GM19025 (cell line): ENCODE measurements around the gene VLDLR.

Experiments
- ATAC-seq: cut with Tn5 transposase; IDR thresholded peaks from one replicate; pipeline ENCODE4 v1.9.1; 2021; ENCODE audit warnings: mild to moderate bottlenecking, low read depth, moderate library complexity; ENCODE audit not compliant: unreplicated experiment

Gene VLDLR

DNA sequence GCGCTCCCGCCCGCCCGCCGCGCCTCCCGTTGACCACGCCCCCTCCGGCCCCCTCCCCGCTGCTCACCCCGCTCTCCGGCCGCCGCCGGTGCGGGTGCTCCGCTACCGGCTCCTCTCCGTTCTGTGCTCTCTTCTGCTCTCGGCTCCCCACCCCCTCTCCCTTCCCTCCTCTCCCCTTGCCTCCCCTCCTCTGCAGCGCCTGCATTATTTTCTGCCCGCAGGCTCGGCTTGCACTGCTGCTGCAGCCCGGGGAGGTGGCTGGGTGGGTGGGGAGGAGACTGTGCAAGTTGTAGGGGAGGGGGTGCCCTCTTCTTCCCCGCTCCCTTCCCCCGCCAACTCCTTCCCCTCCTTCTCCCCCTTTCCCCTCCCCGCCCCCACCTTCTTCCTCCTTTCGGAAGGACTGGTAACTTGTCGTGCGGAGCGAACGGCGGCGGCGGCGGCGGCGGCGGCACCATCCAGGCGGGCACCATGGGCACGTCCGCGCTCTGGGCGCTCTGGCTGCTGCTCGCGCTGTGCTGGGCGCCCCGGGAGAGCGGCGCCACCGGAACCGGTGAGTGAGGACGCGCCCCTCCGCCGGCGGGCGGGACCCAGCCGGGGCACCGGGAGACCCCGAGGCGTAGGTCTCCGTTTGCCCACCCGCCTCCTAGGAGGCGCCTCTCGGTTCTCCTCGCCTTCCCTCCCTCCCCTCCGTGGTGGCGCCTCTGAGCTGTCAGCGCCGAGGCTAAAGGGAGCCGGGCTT is at the start of gene VLDLR:
TSS of gene VLDLR (plus strand) at position 66 of the 739 bp plus-strand sequence. CDS start at position 469, 403 bp downstream.
- peak; percentile 24 for ATAC-seq

DNA sequence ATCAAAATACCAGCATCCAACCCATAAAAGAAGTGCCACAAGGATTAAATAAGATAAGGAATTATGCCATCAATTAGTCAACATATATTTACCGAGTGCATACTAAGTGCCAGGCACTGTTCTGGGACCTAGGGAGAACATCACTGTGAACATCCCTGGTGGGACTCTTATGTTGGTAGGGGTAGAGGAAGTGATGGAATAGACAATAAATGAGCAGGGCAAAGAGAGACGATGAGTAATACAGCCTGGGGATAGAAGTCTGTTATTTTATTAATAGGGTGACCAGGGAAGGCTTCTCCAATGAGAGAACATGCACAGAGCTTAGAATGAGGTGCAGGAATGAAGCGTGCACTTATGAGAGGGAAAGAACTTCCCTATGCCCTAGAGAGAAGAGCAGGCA is 47.4 kb upstream of the VLDLR start:
- no peak for ATAC-seq

DNA sequence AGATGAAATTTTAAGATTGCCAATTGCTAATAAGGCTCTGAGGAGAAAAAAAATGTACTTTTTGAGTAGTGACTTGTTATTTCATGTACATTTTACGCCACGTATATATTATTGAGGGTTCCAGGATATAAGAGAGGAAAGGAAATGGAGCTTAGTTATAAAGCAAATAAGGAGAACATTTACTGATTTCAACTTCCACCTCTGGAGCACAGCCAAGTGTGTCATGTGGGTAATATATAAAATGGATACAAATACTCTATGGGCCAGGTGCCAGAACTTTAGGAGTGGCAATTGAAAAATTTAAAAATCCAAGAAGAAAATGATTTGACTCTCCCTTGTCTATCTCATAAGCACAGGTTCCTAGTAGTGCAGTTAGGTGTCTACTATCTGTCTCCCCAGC is 45.0 kb upstream of the VLDLR start:
- ATAC-seq = no peak

DNA sequence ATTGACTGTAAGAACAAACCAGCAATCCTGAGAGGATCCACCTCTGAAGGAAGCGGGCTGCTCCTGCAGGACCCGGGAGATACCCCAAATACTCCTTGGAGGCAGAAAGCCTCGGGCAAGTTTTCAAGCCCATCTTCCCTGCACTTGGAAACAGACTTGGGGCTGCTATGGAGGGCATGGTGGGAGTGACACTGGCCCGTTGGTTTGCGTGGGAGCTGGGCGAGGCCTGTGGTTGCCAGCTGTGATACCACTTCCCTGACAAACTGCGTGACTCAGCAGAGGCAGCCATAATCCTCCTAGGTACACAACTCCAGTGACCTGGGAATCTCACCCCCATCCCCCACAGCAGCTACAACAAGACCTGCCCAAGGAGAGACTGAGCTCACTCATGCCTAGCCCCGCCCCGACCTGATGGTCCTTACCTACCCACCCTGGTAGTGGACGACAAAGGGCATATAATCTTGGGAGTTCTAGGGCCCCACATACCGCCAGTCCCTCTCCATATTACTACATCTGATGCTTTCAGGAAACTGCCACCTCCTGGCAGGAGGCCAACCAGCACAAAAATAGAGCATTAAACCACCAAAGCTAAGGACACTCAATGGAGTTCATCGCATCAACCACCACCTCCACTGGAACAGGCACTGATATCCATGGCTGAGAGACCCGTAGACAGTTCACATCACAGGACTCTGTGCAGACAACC is 38.1 kb upstream of the VLDLR start:
- no peak for ATAC-seq

DNA sequence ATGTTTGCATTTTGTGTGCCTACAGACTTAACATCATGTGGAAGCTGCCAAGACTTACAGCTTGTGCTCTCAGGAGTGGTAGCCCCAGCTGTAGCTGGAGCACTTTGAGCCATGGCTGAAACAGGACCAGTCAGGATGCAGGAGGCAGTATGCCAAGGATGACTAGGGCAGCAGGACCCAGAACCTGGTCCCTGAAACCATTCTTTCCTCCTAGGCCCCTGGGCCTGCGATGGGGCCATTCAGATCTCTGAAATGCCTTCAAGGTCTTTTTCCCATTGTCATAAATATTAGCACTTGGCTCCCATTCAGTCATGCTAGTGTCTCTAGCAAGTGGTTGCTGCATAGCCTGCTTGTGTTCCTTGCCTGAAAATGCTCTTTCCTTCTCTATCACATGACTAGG is 29.6 kb upstream of the VLDLR start:
- no peak for ATAC-seq

DNA sequence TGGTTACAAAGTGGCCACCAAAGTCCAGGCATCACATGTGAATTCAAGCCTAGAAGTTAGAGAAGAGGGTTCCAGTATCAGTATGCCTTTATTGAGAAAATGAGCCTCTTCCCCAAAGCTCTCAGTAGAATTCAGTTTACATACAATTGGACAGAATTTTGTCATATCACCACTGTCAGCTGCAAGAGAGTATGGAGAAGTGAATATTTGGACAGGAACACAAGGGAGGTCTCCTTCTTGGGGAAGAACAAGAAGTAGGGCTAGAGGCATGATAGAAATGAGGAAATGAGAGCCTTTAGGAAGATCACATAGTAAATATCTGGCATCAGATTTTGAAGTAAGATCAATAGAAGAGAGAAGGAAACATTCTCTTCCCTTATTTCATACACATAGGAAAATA is 27.8 kb upstream of the VLDLR start:
- ATAC-seq = no peak

DNA sequence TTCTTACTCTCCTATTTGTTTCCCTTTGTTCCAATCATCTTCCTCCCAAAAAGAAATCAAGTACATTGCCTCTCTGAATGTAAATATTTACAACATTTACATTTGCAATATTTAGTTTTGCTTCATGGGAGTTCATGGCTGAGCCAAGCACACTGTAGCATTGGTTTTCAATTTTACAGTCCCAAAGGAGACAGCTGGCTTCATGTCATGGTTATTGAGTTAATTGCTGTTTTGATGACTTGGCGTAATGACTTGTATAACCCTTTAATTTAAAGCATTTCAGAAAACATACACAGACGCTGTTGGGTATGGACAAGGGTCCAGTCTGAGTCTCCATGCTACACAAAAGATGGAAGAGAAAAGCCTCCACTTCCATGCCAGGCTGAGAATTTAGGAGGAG is 25.6 kb upstream of the VLDLR start:
- ATAC-seq = no peak

DNA sequence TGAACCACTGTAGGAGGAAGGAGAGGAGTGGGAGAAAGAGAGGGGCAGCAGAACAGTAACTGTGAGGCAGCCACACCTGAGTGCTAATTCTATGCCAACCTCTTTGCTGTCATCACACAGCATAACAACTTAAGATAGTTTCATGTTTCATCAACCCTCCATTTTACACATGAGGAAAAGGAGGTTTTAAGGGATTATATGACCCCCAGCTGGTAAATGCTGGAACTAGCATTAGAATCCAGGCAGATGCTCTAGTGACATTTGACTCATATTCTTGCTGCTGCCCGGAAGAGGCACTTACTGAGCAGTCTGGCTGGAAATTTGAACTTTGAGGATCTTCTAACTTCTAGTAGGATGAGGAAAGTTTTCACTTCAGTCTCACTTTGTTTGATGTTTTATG is 24.1 kb upstream of the VLDLR start:
- ATAC-seq = no peak

DNA sequence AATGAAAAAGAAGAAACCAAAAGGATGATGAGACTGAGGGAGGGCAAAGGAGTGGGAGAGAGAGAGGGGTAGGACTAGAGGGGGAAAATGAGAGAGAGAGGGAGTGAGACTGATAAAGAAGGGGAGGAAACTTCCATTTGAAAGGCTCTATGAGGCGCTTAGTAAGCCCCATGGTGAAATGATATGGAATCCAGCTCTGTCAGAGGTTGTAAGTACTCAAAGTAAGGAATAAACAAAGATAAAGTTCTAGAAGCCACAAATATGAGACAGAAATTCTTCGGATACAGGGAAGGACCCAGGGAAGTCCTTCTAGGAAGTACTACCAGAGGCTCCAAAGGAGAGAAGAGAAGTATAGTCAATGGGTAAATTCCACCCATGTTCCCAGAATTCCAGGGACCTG is 21.7 kb upstream of the VLDLR start:
- ATAC-seq = no peak

DNA sequence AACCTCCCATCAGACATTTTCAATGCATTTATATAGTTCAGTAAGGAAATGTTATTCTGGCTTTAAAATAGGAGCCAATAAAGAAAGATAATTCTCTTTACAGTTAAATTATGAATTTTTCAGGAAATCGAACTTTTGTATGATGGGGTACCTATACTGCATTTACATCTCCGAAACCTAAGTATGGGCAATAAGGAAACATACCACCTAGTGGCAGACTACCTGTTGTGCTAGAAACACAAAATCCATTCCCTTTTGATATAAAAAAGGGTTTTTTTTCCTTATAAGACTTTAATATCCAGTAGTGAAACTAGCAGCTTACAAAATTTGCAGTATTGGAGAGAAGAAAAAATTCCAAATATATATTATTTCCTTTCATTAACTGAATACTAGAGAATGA is 21.3 kb upstream of the VLDLR start:
- no peak for ATAC-seq

DNA sequence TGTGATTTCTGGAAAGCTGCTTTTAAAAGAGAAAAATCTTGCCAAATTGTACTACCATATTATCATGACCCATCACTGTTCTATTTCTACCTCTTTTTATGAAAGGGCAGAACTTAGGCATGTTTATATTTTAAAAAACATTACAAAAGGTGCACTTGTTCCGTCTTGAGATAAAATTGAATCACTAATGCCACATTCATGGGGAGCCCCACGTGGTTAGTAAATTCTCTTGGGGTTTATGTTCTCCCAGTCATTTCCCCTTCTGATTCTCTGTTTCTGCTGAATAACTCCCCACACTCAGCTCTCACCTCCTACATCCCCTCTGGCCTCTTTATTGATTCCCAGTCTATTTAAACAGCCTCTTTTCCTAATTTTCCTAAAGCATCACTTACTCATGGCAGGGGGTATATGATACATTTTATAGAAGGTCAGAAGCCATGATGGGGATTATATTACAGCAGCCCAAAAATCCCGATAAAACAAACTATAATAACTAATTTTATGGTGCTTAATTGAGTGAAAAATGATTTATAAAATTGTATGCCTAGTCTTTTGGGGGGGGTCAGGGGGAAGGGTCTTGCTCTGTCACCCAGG is 19.7 kb upstream of the VLDLR start:
- ATAC-seq = no peak

DNA sequence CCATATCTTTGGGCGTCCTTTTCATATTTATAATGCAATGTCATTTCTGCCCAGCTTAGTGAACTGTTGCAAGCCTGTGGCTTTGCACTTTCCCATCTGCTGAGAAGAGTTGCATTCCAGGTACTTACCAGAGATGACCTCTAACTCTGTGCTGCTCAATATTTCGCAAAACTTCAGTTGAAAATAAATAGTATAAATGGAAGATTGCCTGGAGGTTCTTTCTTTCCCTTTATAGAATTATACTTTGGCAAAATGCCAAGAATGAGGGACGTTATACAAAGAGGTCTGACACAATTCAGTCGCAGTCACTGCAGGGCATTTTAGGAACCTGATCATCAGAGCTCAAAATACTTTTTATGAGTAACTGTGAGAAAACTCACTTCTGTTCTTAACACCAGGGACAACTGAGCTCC is 18.9 kb upstream of the VLDLR start:
- no peak for ATAC-seq

DNA sequence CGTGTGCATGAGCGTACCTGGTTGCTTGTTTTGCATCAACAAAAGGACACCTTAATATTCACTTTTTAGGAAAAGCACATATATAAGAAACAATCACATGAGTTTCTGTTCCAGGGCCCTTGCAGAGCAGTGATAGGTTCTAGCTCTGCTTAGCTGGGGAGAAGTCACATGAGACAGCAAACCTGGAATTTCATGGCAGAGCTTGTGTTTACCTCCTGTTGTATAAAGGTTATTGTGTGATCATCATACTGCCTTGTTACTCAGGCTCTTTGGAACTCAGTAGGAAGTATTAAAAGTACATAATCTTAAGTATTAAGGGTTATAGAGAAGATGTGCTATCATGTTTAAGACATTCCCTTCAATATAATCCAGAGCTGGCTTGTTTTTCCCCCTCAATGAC is 18.0 kb upstream of the VLDLR start:
- no peak for ATAC-seq

DNA sequence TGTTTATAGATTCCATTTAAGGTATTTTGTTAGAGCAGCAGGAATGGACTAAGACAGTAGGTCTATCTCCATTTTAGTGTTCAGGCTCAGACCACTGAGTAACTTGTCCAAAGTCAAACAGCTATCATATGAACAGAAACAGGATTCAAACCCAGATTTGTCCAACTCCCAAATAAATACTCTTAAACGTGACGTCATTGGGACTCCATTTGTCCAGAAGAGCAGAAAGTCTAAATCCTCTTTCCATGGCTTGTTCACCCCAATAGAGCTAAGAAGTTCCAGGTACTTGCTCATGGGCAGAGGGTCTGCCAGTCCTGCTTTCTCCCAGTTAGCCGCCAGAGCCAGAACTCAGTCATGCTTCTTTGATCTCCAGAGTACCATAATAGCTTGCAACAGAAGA is 16.3 kb upstream of the VLDLR start:
- no peak for ATAC-seq

DNA sequence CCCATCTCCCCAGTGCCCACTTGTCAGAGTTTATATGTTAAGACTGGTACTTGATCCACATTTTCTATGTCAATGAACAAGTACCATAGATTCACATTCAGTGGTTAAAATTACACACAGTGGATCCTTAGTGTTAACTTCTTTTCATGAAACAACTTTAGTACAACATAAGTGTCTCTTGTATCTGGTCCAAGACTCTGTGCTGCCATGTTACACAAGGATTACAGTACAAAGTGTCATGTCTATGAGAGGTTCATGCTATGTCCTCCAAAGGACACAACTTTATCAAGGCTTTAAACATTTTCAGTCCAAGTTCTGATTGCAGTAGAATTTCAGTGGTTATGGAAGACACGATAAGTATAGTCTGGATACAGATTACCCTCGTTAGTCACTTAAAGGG is 13.3 kb upstream of the VLDLR start:
- no peak for ATAC-seq

DNA sequence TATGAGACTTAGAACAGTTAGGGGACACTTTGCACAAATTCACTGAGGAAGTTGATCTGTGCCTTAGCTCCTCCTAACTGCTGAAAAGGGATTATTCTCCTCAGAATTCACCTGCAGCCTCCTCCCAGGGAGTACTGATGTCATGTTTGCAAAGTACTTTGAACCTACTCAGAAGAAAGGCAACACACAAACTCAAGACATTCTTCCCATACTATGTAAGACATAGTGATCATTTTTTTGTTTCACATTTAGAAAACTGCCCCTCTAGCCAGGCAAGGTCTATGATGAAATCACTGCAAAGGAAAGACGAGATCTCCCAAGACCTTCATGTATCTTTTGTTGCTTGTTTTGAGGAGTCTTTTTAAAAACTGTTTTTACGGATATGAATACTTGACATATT is 10.6 kb upstream of the VLDLR start:
- no peak for ATAC-seq

DNA sequence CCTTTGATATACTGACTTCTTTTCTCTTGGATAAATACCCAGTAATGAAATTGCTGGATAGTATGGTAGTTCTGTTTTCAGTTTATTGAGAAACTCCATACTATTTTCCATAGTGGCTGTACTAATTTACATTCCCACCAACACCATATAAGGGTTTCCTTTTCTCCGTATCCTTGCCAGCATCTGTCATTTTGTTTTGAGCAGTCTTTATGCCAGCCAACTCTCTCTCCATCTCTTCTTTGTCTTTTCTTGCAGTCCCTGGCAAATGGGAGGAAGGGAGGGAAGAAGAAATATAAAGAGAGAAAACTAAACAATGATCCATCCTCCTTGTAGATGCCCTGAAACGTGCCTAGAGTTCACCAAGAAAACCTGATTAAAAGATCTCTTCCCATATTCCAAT is 9.6 kb upstream of the VLDLR start:
- ATAC-seq = no peak

DNA sequence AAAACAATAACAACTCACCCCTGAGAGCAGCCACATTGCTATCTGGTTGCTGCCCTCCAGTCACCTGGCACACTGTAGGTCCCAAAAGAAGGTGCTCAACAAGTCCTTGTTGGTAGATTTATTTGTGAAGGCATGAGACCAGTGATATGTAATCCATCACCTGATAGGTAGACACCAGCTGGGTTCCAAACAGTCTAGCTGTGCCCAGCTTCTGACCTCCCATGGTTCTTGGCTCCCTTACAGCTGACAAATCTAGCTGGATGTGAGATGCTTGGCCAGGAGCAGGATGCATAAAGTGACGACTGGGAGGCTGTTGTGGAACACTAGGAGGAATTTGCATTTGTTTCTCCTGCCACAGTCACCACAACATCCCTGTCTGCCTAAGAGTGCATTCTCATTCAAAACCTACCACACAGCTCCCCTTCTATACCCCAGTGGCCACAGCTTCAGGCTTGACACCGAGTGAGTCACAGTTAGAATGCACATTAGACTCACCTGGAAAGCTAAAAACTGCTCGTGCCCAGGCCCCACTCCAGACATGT is 7.8 kb upstream of the VLDLR start:
- ATAC-seq = no peak

DNA sequence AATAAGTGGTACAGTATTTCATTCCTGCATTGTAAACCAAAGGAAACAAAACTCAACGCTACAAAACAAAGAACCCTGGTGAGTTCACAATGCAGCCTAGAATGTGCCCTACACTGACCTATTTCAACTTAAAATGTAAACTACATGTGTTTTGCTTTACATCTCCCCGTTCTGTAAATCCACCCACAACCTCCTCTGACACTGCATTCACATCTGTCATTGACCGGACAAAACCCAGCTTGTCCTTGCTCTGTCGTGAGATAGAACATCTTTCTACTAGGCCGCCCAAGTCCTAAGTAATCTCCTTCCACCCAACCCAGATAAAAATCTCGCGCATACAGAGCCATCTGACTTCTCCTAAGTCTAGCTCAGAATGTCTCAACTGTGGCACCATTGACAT is 6.1 kb upstream of the VLDLR start:
- ATAC-seq = no peak

DNA sequence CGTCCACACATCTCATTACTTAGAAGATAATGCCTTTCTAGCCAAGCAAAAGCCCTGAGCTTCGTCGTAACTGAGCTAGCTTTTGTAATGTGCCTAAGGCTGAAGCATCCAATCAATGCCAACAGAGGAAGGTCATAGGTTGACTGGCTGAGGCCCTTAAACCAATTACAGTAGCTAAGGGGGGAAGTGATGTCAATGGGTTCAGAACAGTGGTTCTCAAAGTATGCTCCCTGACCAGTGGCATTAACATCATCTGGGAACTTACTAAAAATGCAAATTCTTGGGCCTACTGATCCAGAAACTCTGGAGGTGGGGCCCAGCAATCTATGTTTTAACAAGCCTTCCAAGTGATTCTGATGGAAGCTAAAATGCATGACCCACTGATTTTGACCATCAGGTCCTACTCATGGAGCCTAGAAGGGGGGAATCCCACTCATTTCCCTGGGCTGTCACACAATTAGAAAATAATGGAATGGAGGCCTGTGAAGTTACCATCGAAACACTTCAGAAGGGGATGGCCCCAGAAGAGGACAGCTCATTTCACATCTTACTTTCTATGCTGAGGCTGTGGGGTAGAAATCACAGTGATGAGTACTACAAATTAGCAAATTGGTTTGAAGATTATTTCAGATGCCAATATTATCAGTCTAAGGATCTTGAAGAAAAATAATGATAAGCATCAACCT is 4.8 kb upstream of the VLDLR start:
- no peak for ATAC-seq

DNA sequence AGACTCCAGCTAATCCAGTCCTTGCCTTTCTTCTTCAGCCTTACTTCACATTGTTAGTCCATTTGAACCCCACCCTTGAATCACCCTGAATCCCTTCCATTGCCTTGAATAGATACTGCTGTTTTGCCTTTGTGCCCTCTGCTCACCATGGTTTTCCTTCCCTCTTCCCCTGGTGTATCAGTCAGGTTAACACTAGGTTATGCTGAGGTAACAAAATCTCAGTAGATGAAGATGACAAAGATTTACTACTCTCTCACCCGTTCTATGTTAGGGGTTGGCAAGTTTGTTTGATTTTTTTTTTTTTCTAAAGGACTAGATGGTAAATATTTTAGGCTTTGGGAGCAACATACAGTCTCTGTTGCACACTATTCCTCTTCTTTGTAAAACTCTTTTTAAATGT is 3.3 kb upstream of the VLDLR start:
- no peak for ATAC-seq
